ENCODE results near the gene UQCRC1.

UQCRC1 gene

DNA sequence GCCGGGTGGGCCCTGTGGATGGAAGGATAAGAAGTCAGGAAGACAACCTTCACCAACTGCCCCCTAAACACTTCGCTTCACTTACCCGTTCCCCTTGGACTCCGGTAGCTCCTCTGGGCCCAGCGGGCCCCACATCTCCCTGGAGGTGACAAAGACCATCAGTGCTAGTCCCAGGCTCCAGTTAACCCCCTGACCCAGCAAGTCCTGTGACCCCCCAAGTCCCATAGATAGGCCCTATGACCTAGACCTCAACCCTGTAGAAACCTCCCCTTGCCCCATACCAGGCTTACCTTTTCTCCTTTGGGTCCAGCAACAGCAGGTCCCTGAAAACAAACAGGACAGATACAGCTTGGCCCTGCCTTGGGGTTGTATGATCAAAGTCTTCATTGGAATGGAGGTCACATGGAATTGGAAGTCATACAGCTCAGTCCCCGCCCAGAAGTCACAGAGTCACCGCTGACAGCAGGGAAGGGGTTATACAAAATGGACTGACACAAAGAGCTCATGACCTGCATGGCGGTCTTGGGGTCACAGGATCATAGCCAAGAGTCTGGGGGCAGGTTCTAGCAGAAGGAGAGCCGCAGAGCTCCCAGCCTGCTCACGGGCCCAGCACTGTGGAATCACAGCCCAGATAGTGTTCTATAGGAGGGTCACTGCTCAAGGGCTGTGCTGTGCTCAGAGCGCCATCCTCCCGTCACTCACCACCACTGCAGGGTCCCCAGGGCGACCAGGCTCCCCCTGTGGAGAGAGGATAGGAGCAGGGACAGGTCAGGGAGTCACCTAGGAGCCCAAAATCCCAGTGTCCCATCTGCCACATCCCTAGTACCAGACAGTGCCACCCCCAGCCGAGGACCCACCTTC is 27.6 kb downstream of the UQCRC1 start:
- no peak for DNase-seq (ENCODE audit: low read depth, low spot score)
- H3K4me3 ChIP-seq (ENCODE audit: insufficient read length, low read depth): no peak overlapping the region
- peaks cover 100% of the 10 kb centered on the region for H3K36me3 ChIP-seq (ENCODE audit: insufficient read depth, insufficient read length, low read length)
- no peaks in the 10 kb centered on the region for H3K27me3 ChIP-seq (ENCODE audit: insufficient read depth, insufficient read length)
- H3K9me3 ChIP-seq (ENCODE audit: insufficient read depth, low read length): no peaks in the 10 kb centered on the region
- no peaks in the 10 kb centered on the region for H3K4me1 ChIP-seq (ENCODE audit: insufficient read depth, insufficient read length)
- no peak overlapping the region for H3K9ac ChIP-seq (ENCODE audit: insufficient read length, low read depth)
- TF ChIP-seq YY1 (IDR thresholded peaks at IDR 0.05; ENCODE audit: insufficient read depth, insufficient read length) (no peak), ZNF274 (IDR thresholded peaks at IDR 0.05; ENCODE audit: low read depth, low read length) (no peak), SUZ12 (IDR thresholded peaks at IDR 0.05; ENCODE audit: extremely low read depth, insufficient read depth, insufficient read length) (no peak)

DNA sequence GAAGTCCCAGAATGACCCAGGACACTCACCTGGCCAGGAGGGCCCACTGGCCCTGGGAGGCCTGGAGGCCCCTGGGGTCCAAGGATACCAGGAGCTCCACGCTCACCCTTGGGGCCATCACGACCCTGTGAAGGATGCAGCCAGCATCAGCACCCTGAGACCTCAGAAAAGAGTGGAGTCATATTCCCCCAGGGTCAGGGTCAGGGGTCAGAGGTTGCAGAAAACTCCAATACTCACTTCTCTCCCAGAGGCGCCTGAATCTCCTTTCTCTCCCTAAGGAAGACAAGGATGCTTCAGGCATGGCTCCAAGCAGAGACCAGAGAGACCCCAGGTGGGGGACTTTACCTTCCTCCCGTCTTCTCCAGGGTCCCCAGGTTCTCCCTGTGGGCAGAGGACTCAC is 32.8 kb downstream of the UQCRC1 start:
- H3K4me1 ChIP-seq (ENCODE audit: insufficient read depth, insufficient read length): no peaks in the 10 kb centered on the region
- no peak for DNase-seq (ENCODE audit: low read depth, low spot score)
- no peaks in the 10 kb centered on the region for H3K27me3 ChIP-seq (ENCODE audit: insufficient read depth, insufficient read length)
- peaks cover 99% of the 10 kb centered on the region for H3K36me3 ChIP-seq (ENCODE audit: insufficient read depth, insufficient read length, low read length)
- no peak overlapping the region for H3K9ac ChIP-seq (ENCODE audit: insufficient read length, low read depth)
- H3K4me3 ChIP-seq (ENCODE audit: insufficient read length, low read depth): no peak overlapping the region
- no peaks in the 10 kb centered on the region for H3K9me3 ChIP-seq (ENCODE audit: insufficient read depth, low read length)
- no peak for TF ChIP-seq ZNF274 (IDR thresholded peaks at IDR 0.05; ENCODE audit: low read depth, low read length)
- no peak for TF ChIP-seq YY1 (IDR thresholded peaks at IDR 0.05; ENCODE audit: insufficient read depth, insufficient read length)
- TF ChIP-seq SUZ12 (IDR thresholded peaks at IDR 0.05; ENCODE audit: extremely low read depth, insufficient read depth, insufficient read length): no peak

DNA sequence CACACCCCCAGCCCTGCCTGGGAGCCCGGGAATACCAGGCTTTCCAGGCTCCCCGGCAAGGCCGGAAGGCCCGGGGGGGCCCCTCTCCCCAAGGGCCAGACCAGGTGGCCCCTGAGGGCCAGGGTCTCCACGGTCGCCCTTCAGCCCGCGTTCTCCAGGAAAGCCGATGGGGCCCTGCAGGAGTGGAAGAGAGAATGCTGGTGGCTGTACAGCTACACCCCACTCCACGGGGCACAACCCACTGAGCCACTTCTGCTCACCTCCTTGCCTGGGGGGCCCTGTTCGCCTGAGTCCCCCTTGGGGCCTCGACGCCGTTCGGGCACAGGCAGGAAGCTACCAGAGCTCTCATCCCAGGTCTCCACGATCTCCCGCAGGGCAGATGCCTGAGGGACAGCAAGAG is 34.1 kb downstream of the UQCRC1 start:
- H3K4me3 ChIP-seq (ENCODE audit: insufficient read length, low read depth): no peak overlapping the region
- no peak for DNase-seq (ENCODE audit: low read depth, low spot score)
- H3K9me3 ChIP-seq (ENCODE audit: insufficient read depth, low read length): no peaks in the 10 kb centered on the region
- H3K4me1 ChIP-seq (ENCODE audit: insufficient read depth, insufficient read length): no peaks in the 10 kb centered on the region
- no peak overlapping the region for H3K9ac ChIP-seq (ENCODE audit: insufficient read length, low read depth)
- TF ChIP-seq SUZ12 (IDR thresholded peaks at IDR 0.05; ENCODE audit: extremely low read depth, insufficient read depth, insufficient read length) (no peak), ZNF274 (IDR thresholded peaks at IDR 0.05; ENCODE audit: low read depth, low read length) (no peak), YY1 (IDR thresholded peaks at IDR 0.05; ENCODE audit: insufficient read depth, insufficient read length) (no peak)
- H3K36me3 ChIP-seq (ENCODE audit: insufficient read depth, insufficient read length, low read length): peaks cover 99% of the 10 kb centered on the region
- no peaks in the 10 kb centered on the region for H3K27me3 ChIP-seq (ENCODE audit: insufficient read depth, insufficient read length)

DNA sequence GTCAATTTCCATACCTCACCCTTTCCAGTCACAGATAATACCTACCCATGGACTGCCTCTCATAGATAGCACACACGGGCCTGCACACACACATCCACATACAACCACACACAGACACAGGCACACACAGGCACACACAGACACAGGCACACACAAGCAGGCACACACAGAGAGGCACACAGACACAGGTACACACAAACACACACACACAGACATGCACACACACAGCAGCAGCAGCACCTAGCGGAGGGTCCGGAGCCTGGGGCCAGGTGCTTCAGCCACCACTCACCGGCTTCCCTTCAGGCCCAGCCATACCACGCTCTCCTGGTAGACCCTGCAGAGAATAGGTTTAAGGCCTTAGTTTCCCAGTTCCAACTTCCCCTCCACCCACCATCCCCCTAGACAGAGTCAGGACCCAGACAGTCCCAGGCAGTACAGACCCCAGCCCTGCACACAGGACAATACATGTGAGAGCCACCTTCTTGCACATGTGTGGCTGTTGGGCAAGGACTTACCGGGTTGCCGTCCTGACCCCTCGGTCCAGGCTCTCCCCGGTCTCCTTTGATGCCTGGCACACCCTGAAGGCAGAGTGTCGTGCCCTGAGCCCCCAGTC is 35.4 kb downstream of the UQCRC1 start:
- no peaks in the 10 kb centered on the region for H3K9me3 ChIP-seq (ENCODE audit: insufficient read depth, low read length)
- no peaks in the 10 kb centered on the region for H3K4me1 ChIP-seq (ENCODE audit: insufficient read depth, insufficient read length)
- no peak overlapping the region for H3K9ac ChIP-seq (ENCODE audit: insufficient read length, low read depth)
- no peak for DNase-seq (ENCODE audit: low read depth, low spot score)
- no peak overlapping the region for H3K4me3 ChIP-seq (ENCODE audit: insufficient read length, low read depth)
- no peaks in the 10 kb centered on the region for H3K27me3 ChIP-seq (ENCODE audit: insufficient read depth, insufficient read length)
- H3K36me3 ChIP-seq (ENCODE audit: insufficient read depth, insufficient read length, low read length): peaks cover 99% of the 10 kb centered on the region
- TF ChIP-seq YY1 (IDR thresholded peaks at IDR 0.05; ENCODE audit: insufficient read depth, insufficient read length) (no peak), ZNF274 (IDR thresholded peaks at IDR 0.05; ENCODE audit: low read depth, low read length) (no peak), SUZ12 (IDR thresholded peaks at IDR 0.05; ENCODE audit: extremely low read depth, insufficient read depth, insufficient read length) (no peak)

DNA sequence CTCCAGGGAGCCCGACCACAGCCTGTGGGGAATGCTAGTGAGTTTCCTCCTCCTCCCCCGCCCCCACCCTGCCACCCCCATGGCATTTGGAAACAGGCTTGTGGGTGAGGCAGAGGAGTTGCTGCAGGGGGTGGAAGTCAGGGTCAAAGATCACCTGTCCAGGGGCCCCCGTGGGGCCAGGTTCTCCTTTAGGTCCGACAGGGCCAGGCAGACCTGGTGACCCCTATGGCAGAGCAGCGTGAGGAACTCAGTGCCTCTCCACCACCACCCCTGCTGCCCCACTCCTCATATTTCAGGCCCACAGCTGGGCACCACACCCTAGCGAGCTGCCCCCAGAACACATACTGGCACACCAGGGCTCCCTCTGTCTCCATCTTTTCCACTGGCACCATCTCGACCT is 36.9 kb downstream of the UQCRC1 start:
- Histone ChIP-seq H3K27me3 (ENCODE audit: insufficient read depth, insufficient read length) (no peaks in the 10 kb centered on the region), H3K4me3 (ENCODE audit: insufficient read length, low read depth) (no peak overlapping the region), H3K4me1 (ENCODE audit: insufficient read depth, insufficient read length) (no peaks in the 10 kb centered on the region), H3K9me3 (ENCODE audit: insufficient read depth, low read length) (no peaks in the 10 kb centered on the region), H3K9ac (ENCODE audit: insufficient read length, low read depth) (no peak overlapping the region), H3K36me3 (ENCODE audit: insufficient read depth, insufficient read length, low read length) (peaks cover 98% of the 10 kb centered on the region)
- no peak for DNase-seq (ENCODE audit: low read depth, low spot score)
- TF ChIP-seq YY1 (IDR thresholded peaks at IDR 0.05; ENCODE audit: insufficient read depth, insufficient read length) (no peak), SUZ12 (IDR thresholded peaks at IDR 0.05; ENCODE audit: extremely low read depth, insufficient read depth, insufficient read length) (no peak), ZNF274 (IDR thresholded peaks at IDR 0.05; ENCODE audit: low read depth, low read length) (no peak)

DNA sequence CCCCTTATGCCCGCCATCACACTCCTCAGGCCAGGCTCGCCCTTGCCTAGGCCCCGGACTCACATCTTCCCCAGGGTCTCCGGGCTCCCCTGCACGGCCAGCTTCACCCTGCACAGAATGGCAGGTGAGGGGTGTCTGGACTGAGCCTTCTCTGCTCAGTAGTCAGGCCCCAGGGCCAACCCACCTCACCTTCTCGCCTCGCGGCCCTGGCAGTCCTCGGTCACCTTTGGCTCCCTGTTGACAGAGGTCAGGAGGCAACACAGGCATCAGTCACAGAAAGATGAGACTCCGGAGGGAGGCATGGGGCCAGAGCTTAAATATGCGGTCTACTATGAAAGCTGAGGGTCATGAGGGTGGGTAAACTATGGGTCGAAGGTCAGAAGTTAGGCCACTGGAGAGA is 37.5 kb downstream of the UQCRC1 start:
- Histone ChIP-seq H3K9me3 (ENCODE audit: insufficient read depth, low read length) (no peaks in the 10 kb centered on the region), H3K36me3 (ENCODE audit: insufficient read depth, insufficient read length, low read length) (peaks cover 98% of the 10 kb centered on the region), H3K27me3 (ENCODE audit: insufficient read depth, insufficient read length) (no peaks in the 10 kb centered on the region), H3K4me3 (ENCODE audit: insufficient read length, low read depth) (no peak overlapping the region), H3K4me1 (ENCODE audit: insufficient read depth, insufficient read length) (no peaks in the 10 kb centered on the region), H3K9ac (ENCODE audit: insufficient read length, low read depth) (no peak overlapping the region)
- DNase-seq (ENCODE audit: low read depth, low spot score): no peak
- TF ChIP-seq YY1 (IDR thresholded peaks at IDR 0.05; ENCODE audit: insufficient read depth, insufficient read length) (no peak), ZNF274 (IDR thresholded peaks at IDR 0.05; ENCODE audit: low read depth, low read length) (no peak), SUZ12 (IDR thresholded peaks at IDR 0.05; ENCODE audit: extremely low read depth, insufficient read depth, insufficient read length) (no peak)

DNA sequence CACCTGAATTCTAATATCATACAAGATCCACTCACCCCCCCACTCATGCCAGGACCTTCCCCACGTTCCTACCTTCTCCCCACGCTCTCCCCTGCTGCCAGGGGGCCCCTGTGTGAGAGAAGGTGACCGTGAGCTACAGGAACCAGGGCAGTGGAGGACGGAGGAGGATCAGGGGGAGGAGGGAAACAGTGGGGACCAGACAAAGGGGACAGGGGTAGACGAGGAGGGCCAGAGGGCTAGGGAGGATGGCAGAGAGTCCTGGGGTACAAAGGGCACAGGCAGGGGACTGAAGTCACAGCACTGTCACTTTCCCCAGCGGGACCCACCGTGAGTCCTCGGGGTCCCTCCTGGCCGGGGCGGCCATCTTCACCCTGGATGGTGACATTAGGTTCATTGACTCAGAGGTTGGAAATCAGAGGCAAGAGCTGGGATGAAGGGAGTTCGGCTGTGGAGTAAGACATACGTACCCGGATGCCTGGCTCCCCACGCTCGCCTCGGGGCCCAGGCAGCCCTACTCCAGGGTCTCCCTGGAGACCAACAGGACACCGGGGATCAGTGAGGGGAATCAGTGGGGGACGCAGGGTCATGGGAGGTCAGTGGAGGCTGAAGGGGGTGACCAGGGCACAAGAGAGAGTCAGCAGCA is 39.5 kb downstream of the UQCRC1 start:
- no peak overlapping the region for H3K4me3 ChIP-seq (ENCODE audit: insufficient read length, low read depth)
- H3K9me3 ChIP-seq (ENCODE audit: insufficient read depth, low read length): no peaks in the 10 kb centered on the region
- peaks cover 4% of the 10 kb centered on the region for H3K4me1 ChIP-seq (ENCODE audit: insufficient read depth, insufficient read length)
- H3K36me3 ChIP-seq (ENCODE audit: insufficient read depth, insufficient read length, low read length): peaks cover 98% of the 10 kb centered on the region
- no peaks in the 10 kb centered on the region for H3K27me3 ChIP-seq (ENCODE audit: insufficient read depth, insufficient read length)
- no peak for DNase-seq (ENCODE audit: low read depth, low spot score)
- H3K9ac ChIP-seq (ENCODE audit: insufficient read length, low read depth): no peak overlapping the region
- TF ChIP-seq SUZ12 (IDR thresholded peaks at IDR 0.05; ENCODE audit: extremely low read depth, insufficient read depth, insufficient read length): no peak
- no peak for TF ChIP-seq ZNF274 (IDR thresholded peaks at IDR 0.05; ENCODE audit: low read depth, low read length)
- TF ChIP-seq YY1 (IDR thresholded peaks at IDR 0.05; ENCODE audit: insufficient read depth, insufficient read length): no peak
